ENCODE measurements around the gene SUGP2. TPM values are rescaled to one million over a fixed set of nuclear protein-coding genes. Genes with fewer than 3 reads are reported as not detected.
A peak's percentile ranks its signal among the peaks of the same experiment; 100 is the strongest.

SUGP2 gene
- total RNA-seq, 2 donors from 2014 or later: 44.1 to 55.3 TPM

- no peaks in the 10 kb centered on the region for H3K27me3 ChIP-seq
- H3K27ac ChIP-seq: no peak overlapping the region
- H3K4me1 ChIP-seq: no peaks in the 10 kb centered on the region
- H3K9me3 ChIP-seq: no peaks in the 10 kb centered on the region
- no peak overlapping the region for H3K9ac ChIP-seq (ENCODE audit: low read depth in 2 of 2, low read length in 2 of 2)
- no peak for DNase-seq
- no peaks in the 10 kb centered on the region for H3K36me3 ChIP-seq
- intact Hi-C loops (cut with DNase I): no loop called here
- TF ChIP-seq CTCF (IDR thresholded peaks at IDR 0.05): no peak
- no peak overlapping the region for H3K4me3 ChIP-seq
Observed at GRCh38 chr19:19039901-19040300, 6.6 kb upstream of the SUGP2 start.

- TF ChIP-seq CTCF (IDR thresholded peaks at IDR 0.05): no peak
- Histone ChIP-seq H3K4me3 (peak overlapping the region; percentile 93), H3K4me1 (no peaks in the 10 kb centered on the region), H3K9me3 (no peaks in the 10 kb centered on the region), H3K36me3 (no peaks in the 10 kb centered on the region), H3K27me3 (no peaks in the 10 kb centered on the region), H3K9ac (ENCODE audit: low read depth in 2 of 2, low read length in 2 of 2) (peak overlapping the region in 1 of 2 donors; percentile 71), H3K27ac (peak overlapping the region; percentile 96)
- peak; percentile 84 for DNase-seq
- intact Hi-C loops (cut with DNase I): no loop called here
Observed at GRCh38 chr19:19034204-19034624, 897 bp upstream of the SUGP2 start.

- peak overlapping the region; percentile 96 for H3K27ac ChIP-seq
- H3K27me3 ChIP-seq: no peaks in the 10 kb centered on the region
- no peak for DNase-seq
- no peaks in the 10 kb centered on the region for H3K9me3 ChIP-seq
- intact Hi-C loops (cut with DNase I): no loop called here
- TF ChIP-seq CTCF (IDR thresholded peaks at IDR 0.05): no peak
- H3K36me3 ChIP-seq: no peaks in the 10 kb centered on the region
- no peaks in the 10 kb centered on the region for H3K4me1 ChIP-seq
- peak overlapping the region; percentile 93 for H3K4me3 ChIP-seq
- H3K9ac ChIP-seq (ENCODE audit: low read depth in 2 of 2, low read length in 2 of 2): peak overlapping the region; percentile 91
Observed at GRCh38 chr19:19033176-19033425, 216 bp downstream of the SUGP2 start.

- Histone ChIP-seq H3K27me3 (no peaks in the 10 kb centered on the region), H3K9ac (ENCODE audit: low read depth in 2 of 2, low read length in 2 of 2) (peak overlapping the region; percentile 91), H3K27ac (peak overlapping the region; percentile 96), H3K4me3 (peak overlapping the region; percentile 93), H3K9me3 (no peaks in the 10 kb centered on the region), H3K36me3 (no peaks in the 10 kb centered on the region), H3K4me1 (no peaks in the 10 kb centered on the region)
- intact Hi-C loops (cut with DNase I): no loop called here
- TF ChIP-seq CTCF (IDR thresholded peaks at IDR 0.05): no peak
- peak; percentile 78 for DNase-seq
Observed at GRCh38 chr19:19032420-19033175, 719 bp downstream of the SUGP2 start.

- no peaks in the 10 kb centered on the region for H3K27me3 ChIP-seq
- no peak overlapping the region for H3K27ac ChIP-seq
- no peak for TF ChIP-seq CTCF (IDR thresholded peaks at IDR 0.05)
- no peaks in the 10 kb centered on the region for H3K4me1 ChIP-seq
- no peak for DNase-seq
- no peak overlapping the region for H3K9ac ChIP-seq (ENCODE audit: low read depth in 2 of 2, low read length in 2 of 2)
- H3K36me3 ChIP-seq: no peaks in the 10 kb centered on the region
- H3K4me3 ChIP-seq: peak overlapping the region; percentile 93
- no peaks in the 10 kb centered on the region for H3K9me3 ChIP-seq
- intact Hi-C loops (cut with DNase I): no loop called here
Observed at GRCh38 chr19:19031891-19032290, 1.4 kb downstream of the SUGP2 start.
